Measurements from ENCODE around the gene ZEB2.

The ZEB2 gene

DNA sequence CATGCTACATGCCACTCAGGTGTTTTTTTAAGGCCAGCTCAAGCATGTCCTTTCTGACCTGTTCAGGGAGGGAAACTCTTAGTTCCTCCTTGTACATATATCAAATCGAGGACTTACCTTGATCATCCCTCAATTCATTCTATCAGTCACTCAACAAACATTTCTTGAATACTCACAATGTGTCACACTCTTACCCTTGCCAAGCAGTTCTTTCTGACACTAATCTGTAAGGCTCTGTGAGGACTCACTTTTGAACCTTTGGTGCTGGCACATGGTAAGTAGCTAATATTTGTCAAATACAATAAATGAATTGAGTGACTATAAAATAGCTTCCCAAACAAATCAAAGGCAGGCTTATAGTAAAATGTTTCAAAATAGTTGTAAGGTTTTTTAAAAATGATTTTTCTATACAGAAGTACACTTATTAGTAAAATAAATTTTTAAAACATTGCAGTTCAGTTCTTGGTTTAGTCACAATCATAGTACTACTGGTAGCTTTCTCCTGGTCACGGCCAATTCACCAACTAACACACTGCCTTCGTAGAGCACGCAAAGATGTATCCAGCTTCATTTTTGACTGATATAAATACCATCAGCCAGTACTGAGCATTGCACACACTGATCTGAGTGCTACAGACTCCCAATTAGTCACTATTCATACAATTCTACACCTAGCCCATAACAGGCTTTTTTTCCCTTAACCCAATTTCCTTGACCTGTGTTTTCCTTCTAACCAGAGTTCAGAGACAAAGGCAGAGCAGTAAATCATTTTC is 50.9 kb downstream of the ZEB2 start:
- DNase-seq: no peak

DNA sequence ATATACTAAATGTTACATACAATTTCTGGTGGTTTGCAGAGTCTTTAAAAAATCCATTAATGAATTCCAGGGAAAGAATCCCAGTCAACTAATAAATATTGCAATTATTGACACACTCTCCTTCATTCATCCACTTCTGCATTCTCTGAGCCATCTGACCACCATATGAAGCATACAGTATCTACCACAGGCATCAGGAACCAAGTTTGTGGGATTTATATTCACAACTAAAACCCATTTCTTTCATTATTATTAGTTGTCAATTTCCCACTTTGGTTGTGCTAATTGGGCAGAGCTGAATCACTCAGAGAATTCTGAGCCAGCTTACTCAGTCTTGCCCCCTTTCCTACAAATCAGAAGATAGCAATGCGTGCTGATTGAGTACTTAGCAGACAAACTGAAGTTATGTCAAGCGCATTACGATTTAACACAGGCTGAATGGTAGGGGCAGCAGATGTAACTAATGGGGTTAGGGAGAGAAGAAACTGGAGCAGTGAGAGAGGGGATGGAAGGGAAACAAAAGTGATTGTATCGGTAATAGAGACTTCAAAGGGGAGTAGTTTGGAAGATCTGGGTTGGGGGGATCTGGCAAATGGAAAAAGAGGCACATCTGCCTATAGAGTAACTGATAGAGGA is 52.3 kb downstream of the ZEB2 start:
- DNase-seq: no peak

DNA sequence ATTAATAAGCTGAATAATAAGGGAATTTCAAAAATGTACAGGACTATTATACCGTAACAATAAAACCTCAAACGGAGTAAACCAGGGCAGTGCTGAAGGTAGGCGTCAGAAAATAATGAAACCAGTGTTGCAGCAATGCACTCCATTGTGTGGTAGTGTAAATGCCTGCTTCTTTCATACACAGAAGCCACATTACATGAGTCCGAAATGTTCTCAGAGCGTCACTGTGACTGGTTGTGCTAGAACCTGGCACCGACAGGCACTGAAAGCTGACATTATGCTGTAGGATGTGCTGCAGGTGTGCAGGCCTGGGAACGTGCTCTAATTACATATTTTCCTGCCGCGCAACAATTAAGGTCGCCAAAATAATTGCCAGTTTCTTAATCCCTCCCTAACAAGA is 53.3 kb downstream of the ZEB2 start:
- no peak for DNase-seq

DNA sequence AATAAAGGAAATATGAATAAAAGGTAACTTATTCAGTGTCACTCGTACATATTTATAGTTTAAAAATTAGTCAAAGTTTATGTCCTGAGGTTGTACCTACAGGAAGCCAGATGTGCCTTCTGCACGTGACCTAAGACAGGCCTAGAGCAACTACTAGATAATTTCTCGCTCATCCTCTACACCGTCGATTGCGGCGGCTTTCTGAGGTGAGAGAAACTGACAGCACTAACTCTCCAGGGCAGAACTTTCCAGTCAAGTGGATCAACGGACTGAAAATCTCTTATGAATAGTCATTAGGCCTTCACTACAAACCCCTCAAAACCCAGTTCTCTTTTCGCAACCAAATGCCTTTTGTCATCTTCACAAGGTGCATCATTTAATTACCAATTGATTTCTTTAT is 54.2 kb downstream of the ZEB2 start:
- DNase-seq: no peak

DNA sequence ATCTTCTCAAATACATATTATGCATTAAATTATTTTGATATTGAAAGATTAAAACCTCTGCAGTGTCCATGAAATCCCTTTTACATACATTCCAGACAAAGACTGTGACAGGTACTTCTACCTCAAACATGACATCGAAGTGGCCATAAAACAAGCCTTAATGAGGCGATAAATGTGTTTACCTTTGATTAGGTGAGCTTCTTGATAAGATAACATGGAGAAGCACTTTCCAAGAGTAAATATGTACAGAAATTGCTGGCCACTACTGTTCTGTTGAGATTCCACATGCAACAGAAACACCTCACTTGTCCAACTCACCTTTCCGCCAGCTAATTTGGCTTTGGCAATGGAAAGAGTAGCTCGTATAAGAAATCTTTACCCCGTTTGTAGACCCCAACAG is 55.2 kb downstream of the ZEB2 start:
- DNase-seq: no peak

DNA sequence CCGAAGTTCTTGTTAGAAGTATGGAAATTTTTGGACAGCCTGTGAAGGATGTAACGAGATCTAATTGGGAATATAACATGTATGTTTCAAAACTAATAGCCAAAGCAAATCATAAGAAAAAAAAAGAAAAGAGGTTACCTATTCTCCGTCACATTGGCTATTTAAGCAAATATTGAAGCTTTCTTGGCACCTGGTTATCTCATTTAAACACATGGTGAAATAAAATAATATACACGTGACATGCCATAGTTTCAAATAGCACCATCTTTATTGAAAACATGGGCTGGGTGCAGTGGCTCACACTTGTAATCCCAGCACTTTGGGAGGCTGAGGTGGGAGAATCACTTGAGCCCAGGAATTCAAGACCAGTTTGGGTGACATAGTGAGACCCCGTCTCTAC is 56.7 kb downstream of the ZEB2 start:
- DNase-seq: no peak

DNA sequence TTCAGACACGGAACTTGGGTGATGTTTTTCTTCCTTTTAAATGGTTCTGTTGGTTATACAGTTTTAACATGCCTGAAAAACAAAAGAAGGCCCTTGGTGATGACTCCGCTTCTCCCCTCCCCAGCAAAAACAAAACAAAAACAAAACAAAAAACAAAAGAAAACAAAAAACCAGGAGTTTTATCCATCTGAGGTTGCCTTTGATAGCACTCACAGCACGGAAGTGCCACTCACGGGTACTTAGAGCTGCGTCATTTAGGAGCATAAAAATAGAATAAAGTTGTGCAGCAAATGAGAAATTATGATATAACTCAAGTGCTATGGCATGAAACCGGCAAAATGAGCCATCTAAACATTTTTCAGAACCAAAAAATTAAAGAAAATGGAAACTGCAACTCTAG is 57.7 kb downstream of the ZEB2 start:
- no peak for DNase-seq

DNA sequence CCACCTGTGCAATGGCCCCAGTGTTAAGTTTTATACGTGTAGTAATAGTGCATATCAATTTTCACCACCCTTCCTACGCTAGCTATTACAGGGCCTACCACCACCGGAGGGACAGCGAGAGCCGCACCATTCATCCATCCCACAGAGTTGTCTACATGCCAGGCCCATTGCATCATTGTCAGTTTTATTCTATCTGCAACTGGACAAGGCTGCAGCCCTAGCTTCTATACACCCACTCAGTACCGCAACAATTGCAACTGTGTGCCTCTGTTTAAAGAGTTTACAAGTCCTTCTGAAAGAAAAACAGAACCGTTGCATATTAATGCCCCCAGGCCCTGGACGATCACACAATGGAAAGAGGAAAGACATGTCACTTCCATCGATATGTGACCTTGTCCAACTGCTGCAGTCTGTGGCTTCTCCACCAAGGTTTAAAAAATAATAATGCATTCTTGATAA is 58.6 kb downstream of the ZEB2 start:
- DNase-seq: no peak

DNA sequence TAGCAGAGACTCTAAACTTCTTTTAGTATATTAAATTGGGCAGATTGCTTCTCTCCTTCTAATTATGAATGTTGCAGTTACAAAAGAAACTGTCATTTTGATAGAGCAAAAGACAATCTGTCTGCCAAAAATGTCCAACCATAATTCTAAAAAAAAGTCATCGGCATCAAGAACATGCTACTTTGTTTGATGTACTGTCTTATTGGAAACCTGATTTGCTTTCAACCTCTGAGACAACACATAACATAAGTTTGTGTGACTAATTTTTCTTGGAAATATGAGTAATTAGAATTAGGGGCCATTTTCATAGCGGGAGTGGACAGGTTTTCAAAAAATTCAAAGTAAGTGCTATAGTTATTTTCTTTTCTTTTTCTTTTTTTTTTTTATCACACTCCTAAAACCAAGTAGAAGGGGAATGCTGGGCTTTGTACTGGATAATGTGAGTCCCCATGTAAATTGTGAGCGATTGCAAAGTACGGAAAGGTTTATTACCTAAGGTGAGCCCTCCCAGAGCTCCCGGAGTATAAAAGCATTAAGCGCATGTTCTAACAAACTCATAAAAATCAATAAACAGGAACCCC is 59.1 kb downstream of the ZEB2 start:
- no peak for DNase-seq

DNA sequence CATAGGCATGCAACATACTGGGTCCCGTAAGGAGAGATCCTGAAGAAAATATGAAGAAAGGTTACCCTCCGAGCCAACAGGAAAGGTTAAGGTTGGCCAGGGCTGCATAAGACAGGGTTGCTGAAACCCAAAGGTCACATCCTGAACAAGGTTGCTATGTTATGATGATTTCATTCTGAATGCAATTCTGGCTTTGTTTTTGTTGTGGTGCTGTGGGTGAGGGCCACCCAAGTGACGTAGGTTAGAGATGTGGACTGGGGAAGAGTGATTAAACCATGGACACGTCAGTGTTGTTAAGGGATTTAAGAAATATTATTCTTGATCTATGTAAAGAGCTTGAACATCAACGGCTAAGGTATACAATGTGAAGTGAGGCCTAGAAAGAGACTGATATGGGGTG is 60.0 kb downstream of the ZEB2 start:
- no peak for DNase-seq

DNA sequence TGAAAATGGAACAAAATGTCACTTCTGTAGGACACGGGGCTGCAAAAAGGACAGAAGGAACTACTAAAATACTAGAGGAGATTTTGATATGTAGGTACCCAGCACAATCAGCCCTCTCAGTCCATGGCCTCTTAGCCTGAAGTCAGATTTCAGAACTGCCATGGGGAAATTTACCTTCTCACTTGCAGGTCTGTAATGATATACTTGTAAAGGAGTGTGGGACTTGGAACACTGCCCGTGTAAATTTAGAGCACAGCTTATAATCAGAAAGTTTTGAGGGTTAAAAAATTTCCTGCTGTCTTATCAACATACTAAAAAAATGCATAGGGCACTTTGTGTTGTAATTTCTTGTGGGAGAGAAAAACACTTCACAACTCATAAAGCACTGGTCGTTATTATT is 60.6 kb downstream of the ZEB2 start:
- no peak for DNase-seq

DNA sequence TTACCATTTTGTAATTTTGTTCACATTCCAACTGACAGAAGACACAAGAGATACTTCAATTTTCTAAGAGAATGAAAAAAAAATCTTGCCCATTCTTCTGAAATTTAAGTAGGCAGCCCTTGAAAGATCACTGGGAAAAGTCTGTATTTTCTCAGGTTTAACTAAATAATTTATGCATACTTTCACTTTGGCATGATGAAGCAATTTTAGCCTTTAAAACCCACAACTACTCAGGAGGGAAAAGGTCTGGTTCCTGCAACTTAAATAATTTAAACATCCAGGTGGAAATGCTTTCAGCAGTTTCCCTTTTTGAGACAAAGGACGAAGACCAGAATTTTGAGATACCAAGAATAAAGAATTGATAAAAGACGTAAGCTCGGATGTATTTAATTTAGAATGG is 61.4 kb downstream of the ZEB2 start:
- DNase-seq: no peak

DNA sequence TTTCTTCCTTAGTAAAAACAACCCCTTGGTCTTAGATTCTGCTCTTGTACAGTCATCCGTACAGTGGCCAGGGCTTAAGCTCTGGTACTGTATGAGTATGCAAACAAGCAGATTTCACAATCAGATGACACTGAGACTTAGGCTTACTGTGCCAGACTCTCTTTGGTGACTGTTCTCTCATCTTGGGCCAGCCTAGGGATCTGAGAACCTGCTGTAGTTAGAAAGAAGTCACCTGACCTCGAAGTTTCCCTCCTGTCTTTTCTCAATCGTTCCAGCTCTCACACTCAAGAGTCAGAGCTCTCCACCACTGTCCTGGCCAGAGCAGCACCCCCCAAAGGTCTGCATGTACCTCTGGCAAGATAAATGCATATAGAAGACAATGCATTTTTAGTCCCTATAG is 63.2 kb downstream of the ZEB2 start:
- DNase-seq: peak; percentile 50 to 67

DNA sequence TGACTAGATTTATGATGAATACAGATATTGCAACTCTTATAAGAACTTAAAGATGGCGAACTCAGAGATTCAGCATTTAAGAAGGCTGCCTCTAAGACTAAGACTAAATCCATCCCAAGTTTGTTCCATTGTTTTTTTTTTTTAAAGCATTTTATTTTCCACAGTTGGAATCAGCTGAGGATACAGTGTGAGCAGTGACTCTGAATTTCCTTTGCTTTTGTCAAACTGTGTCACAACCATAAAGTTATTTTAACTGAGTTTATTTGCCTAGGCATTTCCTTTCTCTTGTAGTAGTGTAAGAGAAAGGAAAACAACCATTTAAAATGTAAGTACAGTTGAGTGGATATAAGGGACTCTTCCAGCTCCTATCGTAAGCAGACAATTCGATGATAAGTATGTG is 63.9 kb downstream of the ZEB2 start:
- DNase-seq: no peak

DNA sequence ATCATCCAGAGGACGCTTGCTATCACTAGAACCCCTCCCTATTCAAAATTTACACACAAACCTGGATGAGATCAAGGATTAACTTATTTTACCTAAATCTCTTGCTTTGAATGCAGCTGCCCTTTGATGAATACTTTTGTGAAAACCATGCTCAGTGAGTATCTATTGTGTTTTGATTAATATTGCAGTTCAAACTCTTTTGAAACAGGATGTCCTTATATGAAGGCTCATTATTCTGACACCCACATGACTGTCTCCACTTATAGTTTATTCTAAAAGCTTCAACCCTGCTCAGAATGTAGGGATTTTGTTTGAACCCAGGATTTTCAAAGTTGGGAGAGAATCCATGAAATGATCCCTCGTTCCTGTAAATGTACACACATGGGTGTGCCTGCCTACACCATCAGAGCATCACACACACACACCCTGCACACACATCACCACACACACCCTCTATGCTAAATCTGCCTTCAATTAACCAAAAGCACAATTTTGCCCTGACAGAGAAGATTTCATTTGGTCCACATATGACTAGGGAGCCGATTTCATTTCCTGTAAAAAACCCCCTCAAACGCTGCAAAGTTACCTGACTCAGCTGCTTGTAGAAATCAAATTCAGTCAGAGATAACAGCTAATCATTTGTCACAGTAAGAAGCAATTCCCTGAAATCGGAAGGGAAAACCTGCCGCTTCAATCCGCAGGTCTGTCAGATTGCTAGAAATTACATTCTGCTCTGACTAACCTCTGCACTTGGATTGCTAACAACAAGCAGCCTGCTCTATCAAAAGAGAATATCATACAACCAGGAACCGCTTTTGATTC is 65.2 kb downstream of the ZEB2 start:
- DNase-seq: no peak

DNA sequence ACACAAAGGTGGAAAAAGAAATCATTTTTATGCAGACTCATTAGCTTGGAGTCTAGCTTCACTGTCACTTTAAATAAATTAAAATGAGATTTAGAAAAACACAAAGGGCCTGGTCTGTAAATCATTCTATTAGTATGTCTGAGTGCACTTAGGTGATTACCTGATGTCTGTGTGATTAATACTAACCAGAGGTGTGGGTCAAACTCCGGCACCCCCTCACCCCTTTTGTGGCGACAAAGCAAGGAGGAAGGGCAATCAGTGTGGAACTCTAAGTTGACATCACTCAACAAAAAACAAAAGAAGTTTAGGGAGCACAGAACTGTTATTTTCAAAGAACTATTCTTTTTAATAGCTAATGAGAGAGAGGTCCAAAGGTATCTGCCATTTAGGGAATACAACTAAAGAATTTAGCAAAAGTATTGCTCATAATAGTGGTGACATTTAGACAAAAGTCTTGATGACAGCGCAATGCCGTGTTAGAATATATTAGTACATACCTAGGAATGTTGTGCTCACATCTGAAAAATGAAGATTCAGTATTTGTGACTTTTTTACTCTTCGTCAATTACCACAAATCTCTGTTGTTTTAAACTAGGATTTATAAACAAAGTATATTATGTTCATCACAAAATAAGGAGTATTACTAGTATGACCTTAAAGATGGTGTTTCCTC is 66.3 kb downstream of the ZEB2 start:
- DNase-seq: no peak

DNA sequence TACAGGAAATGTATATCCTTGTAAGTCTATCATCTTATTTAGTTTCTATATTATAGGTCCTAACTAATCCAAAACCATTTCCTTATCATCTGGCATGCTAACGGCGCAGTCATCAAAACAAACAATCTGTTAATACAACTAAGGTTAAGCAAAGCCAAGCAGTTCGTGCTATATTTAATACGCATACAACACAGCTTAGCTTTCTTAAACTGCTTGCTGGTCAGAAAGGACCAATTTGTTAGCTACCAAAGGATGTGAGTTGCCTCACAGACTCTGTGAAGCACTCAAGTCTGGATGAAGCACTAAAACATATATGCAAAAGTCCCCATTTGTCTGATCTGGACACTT is 67.0 kb downstream of the ZEB2 start:
- DNase-seq: no peak

DNA sequence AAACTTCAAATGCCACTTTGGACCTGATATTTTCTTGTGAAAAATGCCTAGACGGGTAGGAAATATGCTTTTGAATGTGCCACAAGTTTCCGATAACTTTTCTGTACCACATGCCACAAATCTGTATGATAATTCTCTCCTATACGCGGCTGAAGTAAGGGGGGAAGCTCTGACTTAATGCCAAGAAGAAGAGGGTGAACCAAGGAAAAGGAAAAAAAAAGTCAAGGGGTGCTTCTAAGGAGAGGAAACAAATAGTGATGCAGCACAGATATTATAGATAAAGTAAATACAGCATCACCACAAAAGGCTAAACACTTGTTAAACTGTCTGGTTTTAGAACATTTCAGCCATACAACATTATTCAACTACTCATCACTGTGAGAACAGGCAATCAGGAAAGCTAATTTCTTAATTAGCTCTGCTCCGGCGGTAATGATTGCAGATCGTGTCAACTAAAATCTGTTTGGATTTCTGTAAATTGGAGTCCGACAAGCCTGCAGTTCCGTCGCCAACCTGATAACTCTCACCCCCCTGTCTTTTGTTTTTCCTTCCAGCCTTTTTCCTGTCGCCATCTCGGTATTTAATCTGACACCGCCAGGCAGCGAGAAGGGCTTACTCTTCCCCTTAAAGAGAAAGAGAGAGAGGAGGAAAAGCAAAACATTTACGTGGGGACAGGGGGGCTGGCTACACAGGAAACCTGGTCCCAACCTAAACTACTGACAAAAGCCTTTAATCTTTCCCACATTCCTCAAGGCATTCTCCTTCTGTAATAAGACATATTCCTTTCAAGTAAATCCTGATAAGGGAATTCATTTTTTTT is 67.5 kb downstream of the ZEB2 start:
- no peak for DNase-seq

DNA sequence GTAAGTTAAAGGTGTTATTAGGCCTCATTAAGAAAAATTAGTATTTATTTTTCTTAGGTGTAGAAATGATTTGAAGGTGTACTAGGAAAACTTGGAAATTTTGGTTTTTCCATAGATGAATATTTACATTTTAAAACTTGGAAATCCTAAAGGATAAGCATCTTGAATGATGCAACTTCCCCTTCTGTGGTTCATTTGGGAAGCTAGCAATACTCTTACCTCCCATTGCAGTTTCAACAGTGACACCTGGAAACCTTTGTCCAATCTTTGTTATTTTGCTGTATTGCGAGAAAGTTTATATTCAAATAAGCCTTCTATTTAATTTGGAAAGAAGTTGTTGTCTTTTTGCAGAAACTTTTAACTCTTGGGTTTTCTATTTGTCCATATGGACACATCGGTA is 68.5 kb downstream of the ZEB2 start:
- DNase-seq: no peak

DNA sequence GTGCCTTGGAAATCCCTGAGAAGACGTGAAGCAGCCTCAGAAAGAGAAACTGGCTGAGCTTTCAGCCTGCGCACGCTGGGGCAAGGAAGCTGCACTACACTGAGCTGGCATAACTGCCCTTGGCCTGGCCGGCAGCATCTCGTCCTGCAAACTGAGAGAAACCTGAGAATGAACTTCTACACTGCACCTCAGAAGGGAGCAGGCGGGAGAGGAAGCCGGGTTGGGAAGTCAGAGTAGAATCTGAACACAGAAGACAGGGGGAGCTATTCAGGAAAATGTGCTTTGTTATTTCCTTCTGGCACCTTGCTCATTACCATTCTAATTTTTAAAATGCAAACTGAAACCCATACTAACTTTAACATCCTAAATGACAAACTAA is 70.9 kb downstream of the ZEB2 start:
- DNase-seq: no peak

DNA sequence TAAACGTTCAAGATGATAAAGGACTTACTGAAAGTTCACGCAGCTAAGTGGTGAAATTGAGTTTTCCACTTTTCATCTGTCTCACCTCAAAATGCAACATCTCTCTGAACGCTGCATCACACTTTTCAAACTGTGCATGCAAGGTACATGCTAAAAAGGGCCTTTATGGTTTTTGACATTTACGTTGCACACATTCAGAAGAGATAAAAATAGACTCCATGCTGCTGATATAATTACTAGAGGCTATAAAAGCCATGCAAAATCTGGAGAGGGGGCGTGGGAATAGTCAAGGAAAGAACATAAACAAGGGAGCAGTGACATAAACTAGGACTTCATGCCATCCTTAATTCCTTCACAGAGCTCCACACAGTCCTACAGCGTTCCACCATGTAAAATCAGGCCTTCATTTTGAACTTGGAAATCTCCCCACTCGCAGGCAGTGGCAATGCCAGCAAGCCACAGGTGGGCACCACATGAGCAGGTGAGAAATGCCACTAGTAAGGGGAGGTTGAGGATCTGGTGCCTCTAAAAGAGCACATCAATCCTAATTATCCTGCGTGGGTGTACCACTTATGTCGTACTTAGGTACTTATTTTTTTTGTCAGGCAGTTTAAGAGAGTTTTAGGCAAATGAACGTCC is 71.4 kb downstream of the ZEB2 start:
- no peak for DNase-seq

DNA sequence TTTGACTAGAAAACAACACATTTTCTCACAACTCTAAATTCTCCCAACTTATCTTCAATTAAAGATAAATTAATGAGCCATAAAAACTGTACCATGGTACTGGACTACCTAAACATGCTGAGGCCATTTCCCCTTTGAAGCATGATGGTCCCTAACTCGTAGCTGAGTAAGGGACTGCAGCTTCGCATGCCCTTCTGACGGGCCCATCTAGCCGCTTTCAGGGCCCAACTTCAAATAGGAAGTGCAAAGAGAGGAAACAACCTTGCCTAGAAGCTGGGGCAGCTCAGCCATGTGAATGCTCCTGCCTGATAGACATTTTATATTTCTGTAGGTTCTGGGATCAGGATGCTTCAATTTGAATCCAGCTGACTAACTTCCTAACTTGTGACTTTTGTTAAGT is 72.4 kb downstream of the ZEB2 start:
- no peak for DNase-seq

All from AML-193 (cell line).